GM23248 (cell line): ENCODE results near the gene MLST8. TPM values are rescaled to one million over a fixed set of nuclear protein-coding genes. Genes with fewer than 3 reads are reported as not detected.

Source experiments
- DNase-seq: peaks from one replicate; pipeline ENCODE4 v3.0.0-alpha.2; 2015
- H2AFZ ChIP-seq: fragments of 200-600 bp; sonication (generic); 2 replicates; pipeline ENCODE4 v1.6.1; 2016; ENCODE audit warnings: antibody characterized with exemption
- H3F3A ChIP-seq: fragments of 200-600 bp; sonication (generic); 2 replicates; pipeline ENCODE4 v1.6.1; 2016; ENCODE audit warnings: mild to moderate bottlenecking, antibody characterized with exemption, mixed run types; ENCODE audit not compliant: insufficient read depth
- H3K27ac ChIP-seq: fragments of 200-600 bp; sonication (generic); 2 replicates; pipeline ENCODE4 v1.5.1; 2016; ENCODE audit warnings: mild to moderate bottlenecking
- H3K27me3 ChIP-seq: fragments of 200-600 bp; sonication (generic); replicated peaks from 2 replicates; pipeline ENCODE4 v1.6.1; 2016; ENCODE audit warnings: mild to moderate bottlenecking; ENCODE audit not compliant: insufficient read depth
- H3K36me3 ChIP-seq: fragments of 200-600 bp; sonication (generic); 2 replicates; pipeline ENCODE4 v1.6.1; 2016; ENCODE audit warnings: low read depth, mild to moderate bottlenecking
- H3K4me1 ChIP-seq: fragments of 200-600 bp; sonication (generic); 2 replicates; pipeline ENCODE4 v1.6.1; 2016; ENCODE audit warnings: mild to moderate bottlenecking; ENCODE audit not compliant: insufficient read depth
- H3K4me2 ChIP-seq: fragments of 200-600 bp; sonication (generic); one replicate; pipeline ENCODE4 v1.6.1; 2016; ENCODE audit warnings: mild to moderate bottlenecking; ENCODE audit not compliant: unreplicated experiment
- H3K4me3 ChIP-seq: fragments of 200-600 bp; sonication (generic); 2 replicates; pipeline ENCODE4 v1.5.1; 2016; ENCODE audit warnings: mild to moderate bottlenecking
- H3K79me2 ChIP-seq: fragments of 200-600 bp; sonication (generic); 2 replicates; pipeline ENCODE4 v1.6.1; 2016; ENCODE audit warnings: mild to moderate bottlenecking; ENCODE audit not compliant: insufficient read depth
- H3K9ac ChIP-seq: fragments of 200-600 bp; sonication (generic); 2 replicates; pipeline ENCODE4 v1.6.1; 2016; ENCODE audit warnings: mild to moderate bottlenecking
- H3K9me2 ChIP-seq: fragments of 200-600 bp; sonication (generic); 2 replicates; pipeline ENCODE4 v1.6.1; 2016; ENCODE audit warnings: mixed run types, mild to moderate bottlenecking, moderate library complexity; ENCODE audit not compliant: insufficient read depth
- H3K9me3 ChIP-seq: fragments of 200-600 bp; sonication (generic); one replicate; pipeline ENCODE4 v1.6.1; 2017; ENCODE audit warnings: low read depth
- H4K20me1 ChIP-seq: fragments of 200-600 bp; sonication (generic); 2 replicates; pipeline ENCODE4 v1.6.0; 2016; ENCODE audit not compliant: insufficient read depth
- EZH2 ChIP-seq: fragments of 200-600 bp; sonication (generic); IDR thresholded peaks from 2 replicates; pipeline ENCODE4 v1.6.1; 2018; ENCODE audit warnings: antibody characterized with exemption, mild to moderate bottlenecking; ENCODE audit not compliant: insufficient read depth, poor library complexity, severe bottlenecking
- EZH2phosphoT487 ChIP-seq: fragments of 200-600 bp; sonication (generic); IDR thresholded peaks from 2 replicates; pipeline ENCODE4 v1.6.1; 2018; ENCODE audit warnings: antibody characterized with exemption, moderate library complexity, mild to moderate bottlenecking, low read depth; ENCODE audit not compliant: insufficient read depth
- WGBS, 2 experiments: methylation state at CpG; one replicate each; pipeline ENCODE4 v1.1.6; 2015 to 2017; ENCODE audit warnings: low lambda C conversion rate in 2 of 2, low coverage in 1 of 2; ENCODE audit errors: missing lambda C conversion rate in 2 of 2; 5-methylcytosine and 5-hydroxymethylcytosine counted together
- in situ Hi-C: fragments of 300-500 bp; cut with MboI; formaldehyde crosslinking; loops from 2 replicates; pipeline ENCODE4 v1.15.0; 2020
- polyA plus RNA-seq: library from polyadenylated mRNA; unstranded; fragments of >200 nt; fragmentation: Nextera tagmentation; extraction: Ambion mirVana; gene quantifications from 2 replicates; pipeline ENCODE4 v1.2.1, GENCODE V29; 2016
- total RNA-seq: library from RNA; depleted of rRNA; stranded (reverse); fragments of >200 nt; shearing (Covaris generic); gene quantifications from 2 replicates; pipeline ENCODE4 v1.2.3, GENCODE V29; 2014

MLST8 gene
- total and polyA plus RNA-seq, 2 experiments from 2014 or later = 46.5 to 62.9 TPM

DNA sequence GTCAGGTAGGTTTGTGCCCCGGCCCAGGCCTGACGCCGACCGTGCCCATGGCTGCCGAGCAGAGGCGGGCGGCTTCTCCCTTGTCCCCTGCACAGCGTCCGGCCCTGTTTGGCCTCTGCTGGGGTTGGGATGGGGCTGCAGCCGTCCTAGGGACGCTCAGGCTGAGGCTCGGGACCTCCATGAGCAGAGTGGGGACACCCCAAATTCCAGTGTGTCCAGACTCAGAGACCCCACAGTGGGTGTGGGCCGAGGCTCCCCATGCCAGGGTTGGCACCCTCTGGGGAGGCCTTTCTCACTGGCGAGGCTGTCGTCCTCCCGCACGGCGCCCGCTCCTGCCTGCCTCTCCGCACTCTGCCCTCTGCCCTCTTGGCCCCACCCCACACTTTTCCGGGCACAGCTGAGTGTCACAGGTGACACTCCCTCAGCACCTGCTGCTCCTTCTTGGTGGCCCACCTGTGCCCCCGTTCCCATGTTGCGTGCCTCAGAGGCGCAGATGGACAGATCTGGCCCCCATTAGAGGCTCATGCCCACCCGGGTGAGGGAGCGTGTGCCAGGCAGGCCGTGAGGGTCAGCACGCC, 33.6 kb upstream of the MLST8 start:
- H3K9me2 ChIP-seq = no peaks in the 10 kb centered on the region
- no peak overlapping the region for H3K4me2 ChIP-seq
- in situ Hi-C loops = no loop called here
- H3K9me3 ChIP-seq = no peaks in the 10 kb centered on the region
- TF ChIP-seq EZH2phosphoT487 = no peak
- no peak for TF ChIP-seq EZH2
- H3K4me1 ChIP-seq = no peaks in the 10 kb centered on the region
- no peaks in the 10 kb centered on the region for H4K20me1 ChIP-seq
- no peak for DNase-seq
- no peak overlapping the region for H3K9ac ChIP-seq
- H3K27ac ChIP-seq = no peak overlapping the region
- 92% methylated on average over 27 to 28 of the region's 28 CpGs for WGBS, 2 experiments
- no peaks in the 10 kb centered on the region for H3K27me3 ChIP-seq
- H3K79me2 ChIP-seq = peaks cover 10% of the 10 kb centered on the region
- H3F3A ChIP-seq = no peaks in the 10 kb centered on the region
- no peaks in the 10 kb centered on the region; the same call in 1 of the 2 replicates for H3K36me3 ChIP-seq
- H3K4me3 ChIP-seq = no peak overlapping the region
- no peak overlapping the region for H2AFZ ChIP-seq

DNA sequence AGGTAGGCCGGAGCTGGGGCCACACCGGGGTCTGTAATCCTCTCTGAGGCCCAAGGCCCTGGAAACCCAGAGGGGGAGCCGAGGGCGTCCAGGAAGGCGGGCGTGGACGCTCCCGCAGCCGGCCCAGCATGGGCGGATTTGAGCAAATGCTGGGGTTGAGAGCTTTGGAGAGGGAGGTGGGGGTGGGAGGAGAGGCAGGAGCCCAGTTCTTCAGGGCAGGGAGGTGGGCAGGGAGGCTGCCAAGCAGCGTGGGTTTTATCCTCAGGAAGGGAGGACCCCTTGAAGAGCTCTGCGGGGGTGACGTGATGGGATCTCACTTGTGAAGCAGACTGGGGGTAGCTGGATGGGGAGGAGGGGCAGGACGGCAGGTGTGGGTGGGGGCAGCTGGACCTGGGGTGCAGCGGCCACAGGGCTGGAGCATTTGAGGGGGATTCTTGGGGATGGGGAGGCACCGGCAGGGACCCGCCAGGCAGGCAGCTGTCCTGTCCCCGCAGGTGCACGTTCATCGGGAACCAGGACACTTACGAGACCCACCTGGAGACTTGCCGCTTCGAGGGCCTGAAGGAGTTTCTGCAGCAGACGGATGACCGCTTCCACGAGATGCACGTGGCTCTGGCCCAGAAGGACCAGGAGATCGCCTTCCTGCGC, 32.4 kb upstream of the MLST8 start:
- WGBS, 2 experiments = 96 to 97% methylated on average over 16 to 29 of the region's 29 CpGs
- H3K9ac ChIP-seq = no peak overlapping the region
- no peaks in the 10 kb centered on the region; the same call in 1 of the 2 replicates for H3K36me3 ChIP-seq
- no peaks in the 10 kb centered on the region; the same call in none of the 2 replicates for H3K79me2 ChIP-seq
- no peak overlapping the region for H3K4me3 ChIP-seq
- H2AFZ ChIP-seq = no peak overlapping the region
- no peaks in the 10 kb centered on the region for H3F3A ChIP-seq
- DNase-seq = no peak
- TF ChIP-seq EZH2 = no peak
- no peaks in the 10 kb centered on the region for H3K9me3 ChIP-seq
- no peaks in the 10 kb centered on the region for H3K27me3 ChIP-seq
- H3K4me2 ChIP-seq = no peak overlapping the region
- H4K20me1 ChIP-seq = no peaks in the 10 kb centered on the region
- no peak overlapping the region for H3K27ac ChIP-seq
- in situ Hi-C loops = no loop called here
- no peaks in the 10 kb centered on the region for H3K4me1 ChIP-seq
- no peaks in the 10 kb centered on the region for H3K9me2 ChIP-seq

- TF ChIP-seq EZH2phosphoT487 (no peak), EZH2 (no peak)
- Histone ChIP-seq H3K9ac (no peak overlapping the region), H3K27me3 (no peaks in the 10 kb centered on the region), H3K4me1 (no peaks in the 10 kb centered on the region), H4K20me1 (no peaks in the 10 kb centered on the region), H3K36me3 (no peaks in the 10 kb centered on the region; the same call in 1 of the 2 replicates), H3K27ac (no peak overlapping the region), H3K79me2 (no peaks in the 10 kb centered on the region), H3F3A (no peaks in the 10 kb centered on the region), H3K4me2 (no peak overlapping the region), H2AFZ (no peak overlapping the region), H3K9me3 (no peaks in the 10 kb centered on the region), H3K4me3 (no peak overlapping the region), H3K9me2 (no peaks in the 10 kb centered on the region)
- in situ Hi-C loops = no loop called here
- DNase-seq = no peak
- WGBS, 2 experiments = 83 to 94% methylated on average over 12 to 14 of the region's 14 CpGs
Observed at GRCh38 chr16:2173366-2173765, 31.9 kb upstream of the MLST8 start.

DNA sequence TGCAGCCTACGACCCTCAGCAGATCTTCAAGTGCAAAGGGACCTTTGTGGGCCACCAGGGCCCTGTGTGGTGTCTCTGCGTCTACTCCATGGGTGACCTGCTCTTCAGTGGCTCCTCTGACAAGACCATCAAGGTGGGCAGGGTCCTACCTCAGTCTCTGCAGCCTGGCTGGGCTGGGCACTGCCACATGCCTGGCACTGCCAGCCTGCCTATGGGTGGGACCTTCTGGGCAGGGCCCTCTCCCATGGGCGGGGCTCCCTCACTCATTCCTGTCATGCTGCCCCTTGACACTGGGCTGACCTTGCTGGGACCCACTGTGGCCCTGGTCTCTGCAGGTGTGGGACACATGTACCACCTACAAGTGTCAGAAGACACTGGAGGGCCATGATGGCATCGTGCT, 31.3 kb upstream of the MLST8 start:
- no peaks in the 10 kb centered on the region for H4K20me1 ChIP-seq
- H3K4me2 ChIP-seq = no peak overlapping the region
- no peaks in the 10 kb centered on the region for H3K79me2 ChIP-seq
- no peaks in the 10 kb centered on the region for H3K4me1 ChIP-seq
- no peak for DNase-seq
- no peak for TF ChIP-seq EZH2phosphoT487
- TF ChIP-seq EZH2 = no peak
- no peak overlapping the region for H3K27ac ChIP-seq
- H3F3A ChIP-seq = no peaks in the 10 kb centered on the region
- H3K9me2 ChIP-seq = no peaks in the 10 kb centered on the region
- H2AFZ ChIP-seq = no peak overlapping the region
- no peak overlapping the region for H3K9ac ChIP-seq
- in situ Hi-C loops = no loop called here
- H3K27me3 ChIP-seq = no peaks in the 10 kb centered on the region
- 93 to 94% methylated on average over 4 of the region's 4 CpGs for WGBS, 2 experiments
- H3K4me3 ChIP-seq = no peak overlapping the region
- H3K9me3 ChIP-seq = no peaks in the 10 kb centered on the region
- no peaks in the 10 kb centered on the region; the same call in 1 of the 2 replicates for H3K36me3 ChIP-seq
